ENCODE data around the gene SLC48A1.

DNA sequence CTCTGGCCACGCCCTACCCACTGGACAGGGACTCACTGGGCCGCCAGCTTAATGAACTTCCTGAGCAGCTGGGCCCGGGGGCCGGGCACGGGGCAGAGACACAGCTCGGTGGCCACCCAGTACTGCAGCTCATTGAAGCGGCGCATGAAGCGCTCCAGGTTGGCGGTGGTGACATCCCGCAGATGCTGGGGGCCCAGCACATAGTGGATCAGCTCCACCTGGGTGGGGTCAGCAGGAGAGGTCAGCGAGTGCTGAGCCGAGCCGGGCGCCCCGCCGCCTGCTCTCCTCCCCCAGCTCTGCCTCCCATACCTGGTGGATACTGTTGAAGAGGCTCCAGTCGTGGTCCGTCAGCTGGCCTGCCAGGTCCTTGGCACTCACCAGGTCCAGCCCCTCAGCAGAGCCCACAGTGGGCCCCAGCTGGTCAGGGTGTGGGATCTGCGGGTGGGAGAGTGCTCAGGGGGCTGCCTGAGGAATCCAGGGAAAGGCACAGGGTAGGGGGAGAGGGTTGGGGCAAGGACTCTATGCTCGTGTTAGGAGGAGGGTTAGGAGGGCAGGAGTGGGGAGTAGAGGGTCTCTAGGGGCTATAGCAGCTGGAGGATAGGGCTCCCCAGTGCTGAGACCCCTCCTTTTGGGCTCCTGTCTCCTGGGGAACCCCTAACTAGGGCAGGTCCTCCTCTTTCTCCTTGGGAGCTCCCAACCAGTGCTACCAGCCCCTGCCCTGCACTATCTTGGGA, 32.3 kb upstream of the SLC48A1 start:
- TF ChIP-seq, protein P1, sequence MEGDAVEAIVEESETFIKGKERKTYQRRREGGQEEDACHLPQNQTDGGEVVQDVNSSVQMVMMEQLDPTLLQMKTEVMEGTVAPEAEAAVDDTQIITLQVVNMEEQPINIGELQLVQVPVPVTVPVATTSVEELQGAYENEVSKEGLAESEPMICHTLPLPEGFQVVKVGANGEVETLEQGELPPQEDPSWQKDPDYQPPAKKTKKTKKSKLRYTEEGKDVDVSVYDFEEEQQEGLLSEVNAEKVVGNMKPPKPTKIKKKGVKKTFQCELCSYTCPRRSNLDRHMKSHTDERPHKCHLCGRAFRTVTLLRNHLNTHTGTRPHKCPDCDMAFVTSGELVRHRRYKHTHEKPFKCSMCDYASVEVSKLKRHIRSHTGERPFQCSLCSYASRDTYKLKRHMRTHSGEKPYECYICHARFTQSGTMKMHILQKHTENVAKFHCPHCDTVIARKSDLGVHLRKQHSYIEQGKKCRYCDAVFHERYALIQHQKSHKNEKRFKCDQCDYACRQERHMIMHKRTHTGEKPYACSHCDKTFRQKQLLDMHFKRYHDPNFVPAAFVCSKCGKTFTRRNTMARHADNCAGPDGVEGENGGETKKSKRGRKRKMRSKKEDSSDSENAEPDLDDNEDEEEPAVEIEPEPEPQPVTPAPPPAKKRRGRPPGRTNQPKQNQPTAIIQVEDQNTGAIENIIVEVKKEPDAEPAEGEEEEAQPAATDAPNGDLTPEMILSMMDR (IDR thresholded peaks at IDR 0.05): no peak
- TF ChIP-seq POLR2A (IDR thresholded peaks at IDR 0.05): no peak

Measured in heart left ventricle (tissue), 13 donors.